Activated T-cell treated with anti-CD3 and anti-CD28 coated beads for 48 hours (primary cell): ENCODE data around the gene MAN2B1.
A peak's percentile ranks its signal among the peaks of the same experiment; 100 is the strongest.

Source experiments
- DNase-seq: peaks from one replicate; pipeline ENCODE4 v3.0.0-alpha.2; 2020; ENCODE audit warnings: low read depth

The MAN2B1 gene

DNA sequence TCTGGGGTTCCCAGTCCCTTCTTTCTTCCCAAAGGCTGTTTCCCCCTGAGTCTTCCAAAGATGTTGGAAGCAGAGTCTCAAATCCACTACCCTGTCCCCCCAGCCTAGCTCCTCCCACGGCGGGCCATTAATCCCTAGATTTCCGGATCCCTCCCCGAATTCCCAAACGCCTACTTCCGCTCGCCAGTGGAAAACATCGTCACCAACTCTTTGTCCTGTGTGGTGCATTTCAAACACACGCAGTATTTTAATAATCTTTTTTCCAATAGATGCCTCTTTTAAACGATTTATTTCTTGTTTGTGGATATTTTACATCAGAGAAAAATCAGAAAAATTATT is 55.2 kb downstream of the MAN2B1 start:
- DNase-seq: no peak

DNA sequence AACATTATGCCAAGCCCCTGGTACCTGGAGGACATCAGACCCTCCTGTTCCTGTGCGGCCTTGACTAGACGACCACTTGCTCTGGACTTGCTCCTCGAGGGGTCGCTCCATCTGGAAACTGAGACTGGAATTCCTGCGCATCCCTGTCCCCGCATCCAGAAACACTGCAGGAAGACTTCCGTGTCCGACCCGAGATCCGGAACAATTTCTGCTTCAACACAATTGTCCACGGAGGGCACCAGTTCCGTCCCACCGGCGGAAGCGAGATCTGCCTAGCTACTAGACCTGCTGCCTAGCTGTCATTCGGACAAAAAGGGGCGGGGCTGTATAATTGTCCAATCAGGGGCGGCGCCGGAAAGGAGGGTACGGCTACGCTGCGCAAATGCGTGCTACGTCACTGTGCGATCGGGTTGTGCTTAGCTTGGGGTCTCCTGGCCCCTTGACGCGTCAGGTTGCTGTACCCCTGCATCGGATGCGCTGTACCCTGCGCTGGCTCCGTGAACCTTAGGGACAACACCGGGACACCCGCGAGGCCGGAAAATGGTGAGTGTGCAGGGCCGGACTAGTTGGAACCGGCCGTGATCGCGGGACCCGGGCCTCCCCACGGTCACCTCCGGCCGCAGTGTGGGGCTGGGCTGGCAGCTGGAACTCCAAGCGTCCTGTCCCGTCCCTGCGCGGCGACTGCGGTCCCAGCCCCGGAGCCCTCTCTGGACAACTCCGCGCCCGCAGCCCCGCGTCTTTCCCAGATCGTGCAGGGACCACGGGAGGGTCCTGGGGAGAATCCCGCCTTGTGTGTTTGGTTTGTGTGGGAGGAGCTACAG is 55.8 kb downstream of the MAN2B1 start, which contains the start of the genes ZNF490 and ZNF791:
Gene ZNF490, minus strand, starts transcription at position 274 of the 821 bp plus-strand sequence. Its CDS starts 133 bp downstream, at position 141.
Gene ZNF791, plus strand, starts transcription at position 381 of the 821 bp plus-strand sequence. Its CDS starts 160 bp downstream, at position 541.
- peak; percentile 93 for DNase-seq

DNA sequence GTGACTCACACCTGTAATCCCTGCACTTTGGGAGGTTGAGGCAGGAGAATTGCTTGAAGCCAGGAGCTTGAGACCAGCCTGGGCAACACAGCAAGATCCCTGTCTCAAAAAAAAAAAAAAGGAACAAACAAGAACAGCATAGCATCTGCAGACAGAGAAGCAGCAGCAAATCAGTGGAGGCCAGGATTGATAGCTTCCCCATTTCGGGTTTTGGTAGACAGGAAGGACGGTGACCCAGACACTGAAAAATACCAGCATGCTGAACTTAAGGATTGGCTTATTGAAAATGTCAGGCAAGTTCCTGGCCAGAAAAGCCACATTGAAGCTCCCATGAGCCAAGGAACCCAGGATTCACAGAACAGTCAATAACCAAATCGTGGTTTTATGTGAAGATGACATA is 58.9 kb downstream of the MAN2B1 start:
- no peak for DNase-seq

- no peak for DNase-seq
Observed at GRCh38 chr19:12606796-12607195, 59.7 kb downstream of the MAN2B1 start.

- DNase-seq: peak; percentile 30
Observed at GRCh38 chr19:12603714-12604113, 62.8 kb downstream of the MAN2B1 start.

GRCh38 chr19:12597594-12597993 is 68.9 kb downstream of the MAN2B1 start:
- DNase-seq: no peak

GRCh38 chr19:12596927-12597548 is 69.5 kb downstream of the MAN2B1 start:
- no peak for DNase-seq
